Measurements from ENCODE around the gene PLXND1. TPM values are rescaled to one million over a fixed set of nuclear protein-coding genes. Genes with fewer than 3 reads are reported as not detected.
A peak's percentile ranks its signal among the peaks of the same experiment; 100 is the strongest.

PLXND1 gene
- total RNA-seq, 1 experiment from 2014 or later, result 47.3 TPM

- H3K9me2 ChIP-seq (ENCODE audit: insufficient read depth), result no peaks in the 10 kb centered on the region
- no peak overlapping the region for H3K4me2 ChIP-seq (ENCODE audit: low read length)
- ChIA-PET POLR2A (no interaction called here), RAD21 (ENCODE audit: low non-redundant PET in 1 of 2, low total read pairs in 2 of 2, uncharacterized antibody in 2 of 2, unreplicated experiment in 2 of 2) (no interaction called here), CTCF (no interaction called here)
- intact Hi-C loops (cut with micrococcal nuclease), result no loop called here
- no peak overlapping the region for H3K27ac ChIP-seq (ENCODE audit: low read depth, low read length)
- H3K27me3 ChIP-seq (ENCODE audit: insufficient read depth, low read length), result no peaks in the 10 kb centered on the region
- H2AFZ ChIP-seq (ENCODE audit: low read depth, low read length, poor library complexity, severe bottlenecking), result no peak overlapping the region
- no peak overlapping the region for H3K4me3 ChIP-seq (replicated peaks in 1 of 2; ENCODE audit: low read depth in 1 of 2, low read length in 2 of 2)
- TF ChIP-seq YY1 (IDR thresholded peaks at IDR 0.05; ENCODE audit: extremely low read depth, insufficient replicate concordance, low read depth, low read length) (no peak), CBX3 (IDR thresholded peaks at IDR 0.05; ENCODE audit: low read depth) (no peak), FOSL1 (IDR thresholded peaks at IDR 0.05; ENCODE audit: low read depth) (no peak), REST (IDR thresholded peaks at IDR 0.05; ENCODE audit: low read depth) (no peak), ELF1 (IDR thresholded peaks at IDR 0.05; ENCODE audit: borderline replicate concordance, low read depth) (no peak), JUND (IDR thresholded peaks at IDR 0.05) (no peak), SIN3A (IDR thresholded peaks at IDR 0.05; ENCODE audit: low read depth) (no peak), CEBPB (IDR thresholded peaks at IDR 0.05; ENCODE audit: low read depth) (no peak), SP1 (IDR thresholded peaks at IDR 0.05; ENCODE audit: low read depth) (no peak), ZNF274 (IDR thresholded peaks at IDR 0.05; ENCODE audit: low read depth, low read length) (no peak), ZBTB33 (IDR thresholded peaks at IDR 0.05; ENCODE audit: extremely low read depth, insufficient replicate concordance, low read length) (no peak), RAD21 (IDR thresholded peaks at IDR 0.05; ENCODE audit: low read depth) (no peak), SRF (IDR thresholded peaks at IDR 0.05; ENCODE audit: low read depth) (no peak), POLR2AphosphoS5 (IDR thresholded peaks at IDR 0.05; ENCODE audit: low read depth, low read length) (no peak), EZH2 (IDR thresholded peaks at IDR 0.05) (no peak), TCF7L2 (IDR thresholded peaks at IDR 0.05; ENCODE audit: borderline replicate concordance, extremely low read depth, insufficient read depth, insufficient read length) (no peak), EGR1 (IDR thresholded peaks at IDR 0.05; ENCODE audit: low read depth) (no peak), ZFX (IDR thresholded peaks at IDR 0.05) (no peak)
- TF ChIP-seq, protein P1, sequence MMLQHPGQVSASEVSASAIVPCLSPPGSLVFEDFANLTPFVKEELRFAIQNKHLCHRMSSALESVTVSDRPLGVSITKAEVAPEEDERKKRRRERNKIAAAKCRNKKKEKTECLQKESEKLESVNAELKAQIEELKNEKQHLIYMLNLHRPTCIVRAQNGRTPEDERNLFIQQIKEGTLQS (IDR thresholded peaks at IDR 0.05), result no peak
- TF ChIP-seq, protein P2, sequence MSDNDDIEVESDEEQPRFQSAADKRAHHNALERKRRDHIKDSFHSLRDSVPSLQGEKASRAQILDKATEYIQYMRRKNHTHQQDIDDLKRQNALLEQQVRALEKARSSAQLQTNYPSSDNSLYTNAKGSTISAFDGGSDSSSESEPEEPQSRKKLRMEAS (IDR thresholded peaks at IDR 0.05), result no peak
- no peaks in the 10 kb centered on the region for H3K36me3 ChIP-seq (ENCODE audit: control insufficient read depth in 1 of 2, insufficient read depth in 2 of 2, low read length in 2 of 2)
- no peaks in the 10 kb centered on the region for H3K9me3 ChIP-seq (ENCODE audit: control insufficient read depth in 1 of 2, insufficient read depth in 1 of 2, low read depth in 1 of 2, low read length in 2 of 2)
- ATAC-seq (0 out of 2 replicates have a peak, but pooled peaks have one; percentile 20), DNase-seq (ENCODE audit: low read depth, low spot score) (no peak)
- H4K20me1 ChIP-seq (ENCODE audit: insufficient read depth), result no peaks in the 10 kb centered on the region
- BruUV-seq (replicated peaks), result no TSS peak
- H3K79me2 ChIP-seq (ENCODE audit: insufficient read depth, low read length), result no peaks in the 10 kb centered on the region
- no peak overlapping the region for H3K9ac ChIP-seq (ENCODE audit: low read length)
- peaks cover 3 to 27% of the 10 kb centered on the region in 2 experiments; a peak in 2 of 4 replicates for H3K4me1 ChIP-seq (ENCODE audit: control insufficient read depth in 1 of 2, insufficient read depth in 2 of 2, low read length in 2 of 2)
Measured at GRCh38 chr3:129615751-129616281, 9.3 kb upstream of the PLXND1 start.

Measured in HCT116 (cell line).